Right ventricle myocardium inferior (tissue), 1 donor: ENCODE data around the gene TBC1D22A. TPM values are rescaled to one million over a fixed set of nuclear protein-coding genes. Genes with fewer than 3 reads are reported as not detected.

ENCODE experiments used
- ATAC-seq: fragments of 200-7000 bp; cut with Tn5 transposase; one replicate; pipeline ENCODE4 v1.9.1; 2020; ENCODE audit warnings: mild to moderate bottlenecking, moderate library complexity
- DNase-seq: peaks from one replicate; pipeline ENCODE4 v3.0.0; 2021; ENCODE audit errors: missing footprints
- intact Hi-C: fragments of 100-400 bp; cut with DNase I; formaldehyde crosslinking; loops from one replicate; pipeline ENCODE4 v1.11.0; 2022
- total RNA-seq: library from RNA; stranded (reverse); fragmentation: NEBNext Ultra II Directional; extraction: Animal tissue kit (Norgen Biotek cat#: 25700); gene quantifications from one replicate; pipeline ENCODE4 v1.2.1, GENCODE V29; 2021
- donor health status: DM: no; HTN: yes; CAD: no; lungs with severe emphysema.

The TBC1D22A gene
- total RNA-seq, 1 donor from 2014 or later: 14.6 TPM

DNA sequence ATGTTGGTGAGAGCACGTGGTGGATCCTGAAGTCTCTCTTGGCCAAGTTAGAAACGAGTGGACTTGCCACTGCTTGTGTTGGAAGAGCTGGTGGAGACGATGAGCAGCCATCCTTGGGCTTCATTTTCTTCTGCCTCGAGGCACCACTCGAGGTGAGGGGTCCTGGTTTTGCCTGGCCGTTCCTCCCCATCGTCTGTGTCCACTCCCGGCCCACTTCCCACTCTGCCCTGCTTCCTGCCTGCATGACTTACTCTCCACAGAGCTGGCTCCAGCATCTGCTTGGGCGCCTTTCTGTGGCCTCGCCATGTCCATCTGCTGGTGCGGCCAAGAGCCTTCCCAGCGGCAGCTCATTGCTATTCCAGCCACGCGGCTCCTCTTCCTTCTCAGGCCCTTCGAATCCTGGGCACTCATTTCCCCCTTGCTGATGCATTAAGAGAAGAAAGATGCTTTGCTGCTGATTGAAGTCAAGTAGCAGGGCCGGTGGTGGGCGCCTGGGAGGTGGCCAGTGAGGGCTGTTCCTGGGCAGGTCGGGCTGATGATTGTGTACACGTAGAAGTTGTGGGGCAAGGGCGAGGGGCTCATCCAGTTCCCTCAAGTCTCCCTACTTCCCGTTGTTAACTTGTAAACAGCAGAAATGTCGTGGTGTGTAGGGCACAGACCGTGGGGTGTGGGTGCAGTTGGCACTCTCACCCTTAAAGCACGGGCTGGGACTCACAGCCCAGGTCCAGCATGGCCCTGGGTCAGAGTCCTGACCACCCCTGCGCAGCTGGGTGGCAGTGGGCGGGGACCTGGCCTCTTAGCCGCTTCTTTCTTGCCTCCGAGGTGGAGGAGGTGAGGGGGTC, 292.0 kb downstream of the TBC1D22A start:
- DNase-seq (no peak), ATAC-seq (no peak)
- intact Hi-C loops: no loop called here

DNA sequence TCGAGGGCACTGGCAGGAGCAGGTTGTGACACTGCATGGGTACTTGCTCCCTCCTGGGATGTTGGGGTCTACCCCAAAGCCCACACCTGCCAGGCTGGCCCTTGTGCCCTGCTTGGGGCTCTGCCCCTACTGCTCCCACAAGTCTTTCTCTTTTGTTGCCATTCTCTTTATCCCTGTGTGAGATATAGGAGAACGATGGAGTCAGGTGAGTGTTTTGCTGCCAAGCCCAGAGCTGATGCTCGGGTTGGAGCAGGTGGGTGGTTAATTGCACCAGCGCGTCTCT, 292.6 kb downstream of the TBC1D22A start:
- ATAC-seq (no peak), DNase-seq (no peak)
- intact Hi-C loops: no loop called here

DNA sequence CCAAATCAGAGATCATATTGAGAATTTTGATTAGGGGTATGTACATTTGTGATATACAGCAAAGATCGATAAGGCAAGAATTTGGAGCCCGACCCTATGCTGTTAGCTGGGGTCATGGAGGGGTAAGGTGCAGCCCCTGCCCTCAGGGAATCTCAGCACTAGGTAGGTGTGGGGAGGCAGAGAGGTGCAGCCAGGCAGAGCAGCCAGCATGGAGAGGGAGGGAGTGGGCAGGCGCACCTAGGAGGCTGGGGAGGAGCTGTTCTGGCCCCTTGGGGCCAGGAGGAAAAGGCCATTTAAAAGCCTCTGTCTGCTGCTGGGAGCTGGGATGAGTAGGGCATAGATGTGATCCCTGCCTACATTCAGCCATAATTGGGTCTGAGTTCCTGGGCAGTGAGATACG, 293.0 kb downstream of the TBC1D22A start:
- intact Hi-C loops: no loop called here
- ATAC-seq (no peak), DNase-seq (no peak)

DNA sequence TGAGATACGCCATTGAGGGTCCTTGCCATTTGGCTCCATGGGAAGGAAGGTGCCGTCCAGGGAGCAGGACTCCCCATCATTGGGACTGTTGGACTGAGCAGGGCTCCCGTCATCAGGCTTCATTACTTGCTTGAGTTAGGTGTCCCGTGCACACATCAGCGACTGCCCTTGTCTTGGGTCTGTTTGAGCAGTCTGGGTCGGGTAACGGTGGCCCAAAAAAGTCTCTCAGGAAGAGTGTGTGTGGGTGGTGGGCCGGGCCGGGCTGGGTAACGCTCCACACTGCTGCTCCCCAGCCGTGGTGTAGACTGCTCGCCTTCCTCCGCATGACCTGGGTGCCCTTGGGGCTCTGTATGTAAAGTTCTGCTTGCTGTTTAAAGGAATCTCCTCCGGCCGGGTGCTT, 293.5 kb downstream of the TBC1D22A start:
- no peak for ATAC-seq
- DNase-seq: no peak
- intact Hi-C loops: no loop called here

DNA sequence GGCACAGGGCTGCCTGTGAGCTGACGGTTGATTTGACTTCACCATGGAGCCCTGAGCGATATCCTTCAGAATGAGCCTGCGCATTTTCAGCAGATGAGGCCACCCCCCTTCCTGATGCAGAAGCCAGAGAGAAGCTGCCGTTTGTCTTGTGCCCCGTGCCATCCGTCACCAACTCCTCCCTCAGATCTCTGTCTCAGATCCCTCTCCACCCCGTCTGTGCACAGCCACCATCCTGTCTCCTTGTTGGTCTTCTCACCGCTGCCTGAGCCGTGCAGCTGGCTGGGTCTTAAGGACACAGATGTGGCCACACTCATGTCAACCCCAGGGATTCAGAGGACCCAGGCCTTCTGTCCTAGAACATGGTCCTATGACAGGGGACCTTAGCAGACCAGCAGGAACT, 293.9 kb downstream of the TBC1D22A start:
- no peak for ATAC-seq
- intact Hi-C loops: no loop called here
- no peak for DNase-seq

DNA sequence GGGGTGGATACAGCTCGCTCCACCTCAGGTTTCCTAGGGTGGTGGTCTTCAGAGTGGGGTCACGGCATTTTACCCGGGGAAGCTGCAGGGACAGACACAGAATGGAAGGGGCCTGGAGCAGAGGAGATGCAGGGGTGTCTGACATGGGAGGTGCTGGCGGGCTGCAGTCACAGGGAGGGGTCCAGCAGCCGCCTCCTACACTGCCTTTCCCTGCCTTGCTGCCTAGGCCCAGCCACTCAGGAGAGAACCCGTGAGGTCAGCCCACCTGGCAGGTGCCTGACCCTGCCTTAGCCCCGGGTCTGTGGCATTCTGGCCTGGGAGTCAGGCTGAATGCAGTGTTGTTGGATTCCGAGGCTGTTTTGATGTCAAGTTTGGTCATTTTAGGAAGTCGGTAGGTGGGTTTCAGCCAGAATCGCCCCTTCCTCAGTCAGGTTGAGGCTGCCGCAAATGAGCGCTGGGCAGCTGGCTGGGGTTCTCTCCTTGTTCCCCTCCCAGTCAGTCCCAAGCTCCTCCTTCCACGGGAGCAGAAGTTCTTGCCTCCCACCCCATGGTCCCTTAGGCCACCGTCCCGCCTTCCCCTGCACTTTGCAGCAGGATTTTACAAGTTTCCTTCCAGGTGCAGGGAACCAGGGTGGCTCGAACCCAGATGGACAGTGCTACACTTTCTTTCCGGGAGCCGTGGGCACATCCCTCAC, 294.5 kb downstream of the TBC1D22A start:
- DNase-seq (no peak), ATAC-seq (no peak)
- intact Hi-C loops: no loop called here

DNA sequence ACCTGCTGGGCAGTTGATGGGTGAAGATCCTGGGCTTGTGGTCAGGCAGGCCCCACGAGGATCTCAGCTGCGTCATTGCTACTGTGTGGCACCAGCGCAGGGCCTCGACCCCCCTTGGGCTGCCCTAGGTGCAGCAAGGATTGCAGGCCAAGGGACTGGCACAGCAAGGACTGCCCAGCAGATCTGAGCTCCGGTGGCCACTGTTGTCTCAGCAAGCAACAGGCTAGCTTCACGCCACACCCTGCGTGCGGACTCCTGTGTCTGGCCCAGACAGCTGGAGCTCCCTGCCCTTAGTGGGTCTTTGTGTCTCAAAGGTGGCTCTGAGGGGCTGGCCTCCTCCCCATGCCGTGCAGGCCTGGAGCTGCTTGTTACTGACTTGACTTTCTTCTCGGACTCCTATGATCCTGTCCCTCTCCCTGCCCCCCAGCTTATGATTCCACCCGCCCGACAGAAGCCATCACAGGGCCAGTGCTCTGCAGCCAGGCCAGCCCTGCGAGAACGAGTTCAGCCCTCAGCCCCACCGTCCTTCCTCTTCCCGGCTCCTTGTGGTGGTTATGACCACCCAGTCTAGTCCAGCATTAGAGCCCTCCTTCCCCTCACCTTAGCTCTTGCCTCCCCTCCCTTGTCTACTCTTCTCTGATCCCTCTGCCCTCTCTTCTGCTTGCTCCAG, 295.6 kb downstream of the TBC1D22A start:
- ATAC-seq: no peak
- DNase-seq: no peak
- intact Hi-C loops: no loop called here

DNA sequence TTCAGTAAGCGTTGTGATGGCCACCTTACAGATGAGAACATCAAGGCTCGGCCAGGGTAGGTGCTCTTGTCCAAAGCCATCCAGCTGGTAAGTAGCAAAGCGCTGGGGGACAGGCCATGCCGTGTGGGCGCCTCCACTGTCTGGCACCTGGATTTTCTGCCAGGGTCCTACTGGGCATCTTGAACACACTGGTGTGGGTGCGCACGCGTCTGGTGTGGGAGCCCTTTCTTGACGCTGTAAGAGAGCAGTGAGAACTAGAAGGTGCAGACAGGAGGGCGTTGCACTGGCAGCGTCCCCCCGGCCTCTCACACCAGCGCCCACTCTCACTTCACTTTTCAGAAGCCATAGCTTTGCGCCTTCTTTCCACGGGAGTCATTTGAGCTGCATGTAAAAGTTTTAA, 296.6 kb downstream of the TBC1D22A start:
- ATAC-seq (no peak), DNase-seq (no peak)
- intact Hi-C loops: no loop called here

DNA sequence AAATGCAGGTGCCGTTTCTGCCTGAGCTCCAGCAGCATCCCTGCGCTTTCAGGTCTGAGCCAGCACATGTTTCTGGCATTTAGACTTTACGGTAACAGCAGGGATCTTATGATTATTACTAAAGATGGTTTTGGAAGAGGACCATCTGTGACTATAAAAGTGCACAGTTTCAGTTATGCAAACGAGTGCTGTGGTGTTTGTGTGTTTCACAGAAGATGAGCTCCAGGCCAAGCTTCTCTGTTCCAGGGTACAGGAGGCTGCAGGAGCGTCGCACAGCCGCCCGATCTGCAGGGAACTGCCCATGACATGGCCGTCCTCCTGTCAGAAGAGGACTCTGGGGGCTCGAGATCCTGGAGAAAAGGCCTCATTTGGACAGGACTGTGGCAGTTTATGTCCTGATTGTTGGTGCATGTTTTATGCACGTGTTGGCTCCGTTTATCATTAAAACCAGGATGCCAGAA, 297.3 kb downstream of the TBC1D22A start:
- intact Hi-C loops: no loop called here
- ATAC-seq (no peak), DNase-seq (no peak)

DNA sequence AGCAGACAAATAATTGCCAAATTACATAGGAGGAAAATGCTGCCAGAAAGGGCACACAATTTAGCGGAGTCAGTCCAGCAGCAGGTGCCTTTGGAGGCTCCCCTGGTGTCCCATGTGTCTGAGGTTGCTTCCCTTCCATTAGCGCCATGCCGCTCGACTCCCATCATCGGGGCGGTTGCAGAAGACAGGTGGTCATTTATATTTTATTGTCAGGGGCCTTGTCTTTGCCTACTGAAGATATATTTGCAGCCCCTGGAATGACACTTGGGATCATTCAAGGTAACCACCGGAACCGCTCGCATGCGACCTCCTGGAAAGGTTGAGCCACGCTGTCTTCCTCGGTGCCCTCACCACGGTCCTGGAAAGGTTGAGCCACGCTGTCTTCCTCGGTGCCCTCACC, 298.3 kb downstream of the TBC1D22A start:
- no peak for DNase-seq
- intact Hi-C loops: no loop called here
- ATAC-seq: no peak

DNA sequence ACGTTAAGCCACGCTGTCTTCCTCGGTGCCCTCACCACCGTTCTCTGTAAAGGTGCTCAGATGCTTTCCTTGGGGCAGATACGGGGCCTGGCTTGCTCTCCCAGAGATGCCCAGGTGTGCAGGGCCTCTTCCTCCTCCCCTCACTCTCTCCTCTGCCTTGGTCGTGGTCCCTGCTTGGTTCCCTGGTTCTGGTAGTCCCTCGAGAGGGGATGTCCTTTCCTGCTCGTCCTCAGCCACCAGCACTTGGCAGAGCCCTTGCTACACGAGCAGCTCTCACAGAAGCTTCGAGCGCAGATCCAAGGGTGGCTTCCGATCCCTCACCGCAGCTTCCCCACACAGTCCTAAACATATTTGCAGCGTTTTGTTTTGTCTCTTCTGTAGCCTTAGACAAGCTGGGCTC, 298.8 kb downstream of the TBC1D22A start:
- ATAC-seq (no peak), DNase-seq (no peak)
- intact Hi-C loops: no loop called here

DNA sequence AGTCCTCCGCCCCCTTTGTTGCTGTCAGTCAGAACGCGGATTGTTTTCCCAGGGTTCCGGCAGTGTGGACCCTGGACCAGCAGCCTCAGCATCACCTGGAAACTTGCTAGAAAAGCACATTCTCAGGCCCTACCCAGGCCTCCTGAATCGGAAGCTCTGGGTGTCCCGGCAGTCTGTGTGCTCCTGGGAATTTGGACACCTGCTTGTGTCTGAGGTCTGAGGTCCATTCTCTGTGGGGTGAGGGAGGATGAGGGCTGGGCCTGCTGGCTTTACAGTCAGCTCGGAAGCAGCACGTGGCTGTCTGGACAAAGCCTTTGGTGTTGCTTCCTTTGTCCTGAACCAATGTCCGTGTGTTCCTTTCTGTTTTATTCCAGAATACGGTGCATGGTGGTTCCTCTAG, 299.7 kb downstream of the TBC1D22A start:
- intact Hi-C loops: no loop called here
- ATAC-seq (no peak), DNase-seq (no peak)

DNA sequence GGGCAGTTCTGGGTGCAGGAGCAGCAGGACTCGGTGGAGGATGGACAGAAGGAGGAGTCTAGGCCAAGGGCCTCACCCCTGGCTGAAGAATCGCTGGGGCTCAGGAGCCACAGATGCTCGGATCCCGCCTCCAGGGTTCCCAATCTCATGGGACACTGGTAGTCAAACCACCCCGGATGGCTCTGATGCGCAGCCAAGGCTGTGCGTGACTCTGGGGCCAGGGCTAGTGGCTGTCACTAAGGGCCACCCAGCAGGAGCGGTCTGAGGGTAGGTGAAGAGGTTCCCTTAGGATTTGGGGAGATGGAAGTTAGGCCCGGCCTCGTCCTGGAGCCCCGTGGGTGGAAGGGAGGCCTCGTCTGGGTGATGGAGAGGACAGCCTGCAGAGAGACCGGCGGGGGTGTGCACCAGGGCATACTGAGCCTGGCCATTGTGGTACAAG, 300.6 kb downstream of the TBC1D22A start:
- intact Hi-C loops: no loop called here
- DNase-seq (no peak), ATAC-seq (no peak)

DNA sequence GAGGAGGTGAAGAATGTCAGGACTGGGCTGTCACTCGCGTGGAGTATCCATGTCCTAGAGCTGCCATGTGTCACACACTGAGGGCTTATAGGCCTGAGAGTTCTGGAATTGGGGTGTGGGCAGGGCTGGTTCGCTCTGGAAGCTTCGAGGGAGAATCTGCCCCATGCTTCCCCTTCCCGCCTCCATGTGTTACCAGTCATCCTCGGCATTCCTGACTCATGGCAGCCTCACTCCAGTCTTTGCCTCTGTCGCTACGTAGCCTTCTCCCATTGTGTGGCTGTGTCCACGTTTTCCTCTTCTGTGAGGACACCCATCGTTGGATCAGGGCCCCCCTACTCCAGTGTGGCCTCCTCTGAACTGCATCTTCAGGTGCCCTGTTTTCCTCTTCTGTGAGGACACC, 301.2 kb downstream of the TBC1D22A start:
- ATAC-seq: no peak
- intact Hi-C loops: no loop called here
- DNase-seq: no peak

DNA sequence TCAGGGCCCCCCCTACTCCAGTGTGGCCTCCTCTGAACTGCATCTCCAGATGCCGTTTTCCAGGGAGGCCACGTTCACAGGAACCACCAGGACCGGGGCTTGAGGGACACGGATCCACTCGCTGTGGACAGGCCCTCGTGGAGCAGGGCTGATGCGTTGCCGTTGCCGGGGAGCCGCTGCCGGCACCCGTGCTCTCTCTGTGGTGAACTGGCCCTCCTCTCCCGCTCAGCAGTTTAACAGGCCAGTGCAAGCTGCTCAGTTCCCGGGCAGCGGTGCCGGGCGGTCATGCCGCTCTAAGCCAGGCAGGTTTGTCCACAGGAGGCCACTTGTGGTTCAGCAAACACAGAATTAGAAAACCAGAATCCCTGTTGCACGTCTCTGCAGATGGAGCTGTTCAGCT, 301.6 kb downstream of the TBC1D22A start:
- ATAC-seq: no peak
- no peak for DNase-seq
- intact Hi-C loops: no loop called here

DNA sequence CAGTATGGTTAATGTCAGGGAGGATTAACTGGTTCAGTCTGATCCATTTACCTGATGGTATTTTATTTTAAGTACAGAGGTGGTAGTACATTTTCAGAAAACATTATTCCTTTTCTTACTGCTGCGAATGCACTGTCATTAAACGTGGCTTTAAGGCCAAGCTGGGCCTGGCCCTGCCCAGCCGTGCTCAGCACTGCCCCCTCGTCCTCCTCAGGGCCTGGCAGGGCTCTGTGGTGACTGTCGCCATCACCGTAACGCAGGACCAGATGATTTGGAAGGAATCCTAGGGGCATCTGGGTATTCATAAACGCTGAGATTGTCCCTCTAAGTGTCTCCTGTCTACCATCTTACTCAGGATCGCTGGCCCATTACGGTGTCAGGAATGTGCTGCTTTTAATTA, 302.0 kb downstream of the TBC1D22A start:
- intact Hi-C loops: no loop called here
- no peak for ATAC-seq

DNA sequence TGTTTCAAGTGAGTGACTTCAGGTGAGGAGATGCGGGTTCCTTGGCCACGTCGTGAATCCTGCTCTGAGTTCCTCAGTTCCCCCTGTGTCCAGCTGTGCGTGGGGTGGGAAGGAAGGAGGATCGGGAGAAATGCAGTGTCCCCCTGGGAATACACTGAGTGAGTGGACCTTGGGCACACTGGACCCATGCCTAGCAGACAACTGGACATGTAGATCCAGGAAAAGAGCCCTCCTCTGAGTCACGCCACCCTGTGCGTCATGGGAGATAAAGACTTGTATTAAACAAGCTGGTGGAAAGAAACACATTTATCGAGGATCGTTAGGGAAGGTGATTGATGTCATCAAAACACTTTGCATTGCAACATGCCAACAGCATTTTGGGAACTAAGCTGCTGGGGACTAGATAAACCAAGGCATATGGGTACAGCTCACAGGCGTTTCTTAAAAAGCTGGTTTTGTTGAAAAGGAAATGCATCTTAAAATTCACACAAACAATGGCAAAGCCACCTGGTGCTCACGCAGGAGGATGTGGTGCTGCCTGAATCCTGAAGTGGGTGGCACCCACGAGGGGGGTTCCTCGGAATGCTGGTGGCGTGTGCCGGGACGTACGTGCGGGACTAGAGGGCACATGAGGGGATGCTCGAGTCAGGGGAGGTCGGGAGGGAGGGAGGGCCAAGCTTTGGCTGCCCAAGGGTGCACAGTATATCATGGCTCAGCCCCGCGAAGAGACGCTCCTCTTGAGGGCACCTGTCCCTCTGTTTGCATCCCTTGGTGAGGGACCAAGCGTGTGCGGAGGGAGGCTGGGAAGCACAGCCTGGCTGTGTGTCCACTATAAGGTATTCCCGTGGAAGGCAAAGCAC, 303.5 kb downstream of the TBC1D22A start:
- ATAC-seq (no peak), DNase-seq (no peak)
- intact Hi-C loops: no loop called here

More for the DNA sequence above, 302.0 kb downstream of the TBC1D22A start:
- DNase-seq: no peak

DNA sequence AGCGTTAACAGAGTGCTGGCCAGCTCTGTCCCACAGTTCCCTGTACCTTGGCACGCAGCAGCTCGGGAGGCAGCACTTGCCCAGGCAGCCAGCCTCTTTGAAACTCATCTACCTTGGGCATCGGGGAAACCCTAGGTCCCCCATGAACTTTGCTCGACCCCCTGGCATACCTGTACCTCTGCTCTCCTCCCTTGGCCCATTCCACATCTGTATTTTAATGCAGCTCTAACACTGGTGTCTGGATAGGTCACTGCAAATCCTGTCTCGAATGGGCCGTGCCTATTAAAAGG, 304.1 kb downstream of the TBC1D22A start:
- no peak for DNase-seq
- intact Hi-C loops: no loop called here
- no peak for ATAC-seq

DNA sequence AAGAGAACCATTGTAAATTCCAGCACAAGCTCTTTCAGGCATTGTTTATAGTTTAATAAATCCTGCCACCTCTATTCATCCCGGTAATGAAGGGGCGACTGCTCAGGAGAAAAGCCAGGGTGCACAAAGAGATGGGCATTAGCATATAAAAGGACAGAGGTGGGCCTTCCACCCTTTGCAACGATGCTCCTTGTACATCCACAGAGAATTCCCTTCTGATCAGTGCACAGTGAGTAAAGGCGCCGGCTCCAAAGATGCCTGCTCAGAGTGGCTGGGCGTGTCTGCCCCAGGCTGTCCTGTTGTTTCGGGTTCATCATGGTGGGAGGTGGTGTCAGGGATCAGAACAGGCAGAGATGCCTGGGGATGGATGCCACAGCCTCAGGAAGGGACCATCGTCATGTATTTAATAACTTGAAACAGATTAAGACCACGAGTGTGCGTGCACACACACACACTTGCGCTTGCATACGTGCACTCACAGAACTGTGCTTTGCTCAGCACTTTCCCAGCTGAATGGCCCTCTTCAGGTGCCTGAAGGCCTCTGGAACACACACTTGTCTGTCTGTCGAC, 305.0 kb downstream of the TBC1D22A start:
- no peak for ATAC-seq

More for the DNA sequence above, 305.0 kb downstream of the TBC1D22A start:
- no peak for DNase-seq
- intact Hi-C loops: no loop called here
